Activated T-cell treated with anti-CD3 and anti-CD28 coated beads for 1 hour (primary cell): ENCODE data around the gene DPH5.
A peak's percentile ranks its signal among the peaks of the same experiment; 100 is the strongest.
"Not testable (repeated sequence)": the region's sequence is repeated elsewhere in the genome, so short reads cannot be mapped to it uniquely, and the experiment has no call there.

Experiments used
- DNase-seq: peaks from one replicate; pipeline ENCODE4 v3.0.0-alpha.2; 2020; ENCODE audit warnings: low read depth

Gene DPH5, protein sequence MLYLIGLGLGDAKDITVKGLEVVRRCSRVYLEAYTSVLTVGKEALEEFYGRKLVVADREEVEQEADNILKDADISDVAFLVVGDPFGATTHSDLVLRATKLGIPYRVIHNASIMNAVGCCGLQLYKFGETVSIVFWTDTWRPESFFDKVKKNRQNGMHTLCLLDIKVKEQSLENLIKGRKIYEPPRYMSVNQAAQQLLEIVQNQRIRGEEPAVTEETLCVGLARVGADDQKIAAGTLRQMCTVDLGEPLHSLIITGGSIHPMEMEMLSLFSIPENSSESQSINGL

GRCh38 chr1:101025657-101026429 lies at the start of gene DPH5:
Gene DPH5, minus strand, starts transcription at chr1:101025784. Its CDS starts 341 bp downstream, at chr1:101025443.
- DNase-seq: peak; percentile 81

DNA sequence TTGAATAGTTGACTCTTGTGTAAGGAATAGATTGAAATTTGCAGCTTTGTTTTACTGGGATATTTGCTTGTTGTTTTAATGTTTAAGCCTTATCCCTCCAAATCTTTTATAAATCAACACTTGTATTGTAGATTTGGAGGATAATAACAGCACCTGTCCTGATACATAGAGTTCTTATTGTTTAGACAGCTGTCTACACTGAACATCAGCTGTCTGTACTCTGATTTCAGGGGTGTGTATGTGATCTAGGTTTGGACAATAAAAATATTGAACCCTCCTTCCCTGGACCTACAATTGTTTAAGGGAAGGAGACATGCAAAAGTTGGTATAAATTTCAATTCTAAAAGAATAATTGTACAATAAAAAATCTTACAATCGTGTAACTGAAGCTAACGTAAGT lies 48.3 kb upstream of the DPH5 start:
- no peak for DNase-seq

GRCh38 chr1:101071470-101071891 lies 45.9 kb upstream of the DPH5 start:
- DNase-seq: no peak

DNA sequence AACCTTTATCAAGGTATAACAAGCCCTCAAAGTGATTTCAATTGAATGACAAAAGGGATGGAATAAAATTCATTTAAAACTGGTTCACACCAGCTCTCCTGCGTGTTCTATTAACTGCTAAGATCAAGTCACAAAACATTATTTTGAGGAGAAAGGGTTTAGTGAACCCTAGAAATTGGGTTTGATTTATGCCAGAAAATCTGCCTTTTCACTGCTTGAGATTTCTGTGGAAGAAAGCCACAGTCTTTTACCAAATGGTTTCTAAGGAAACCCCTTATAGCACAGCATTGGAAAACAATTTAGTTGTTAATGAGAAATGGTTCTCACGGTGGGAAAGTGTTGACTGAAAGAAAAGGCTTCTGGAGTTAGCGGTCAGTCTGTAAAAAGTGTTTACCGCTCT lies 43.6 kb upstream of the DPH5 start:
- DNase-seq: no peak

DNA sequence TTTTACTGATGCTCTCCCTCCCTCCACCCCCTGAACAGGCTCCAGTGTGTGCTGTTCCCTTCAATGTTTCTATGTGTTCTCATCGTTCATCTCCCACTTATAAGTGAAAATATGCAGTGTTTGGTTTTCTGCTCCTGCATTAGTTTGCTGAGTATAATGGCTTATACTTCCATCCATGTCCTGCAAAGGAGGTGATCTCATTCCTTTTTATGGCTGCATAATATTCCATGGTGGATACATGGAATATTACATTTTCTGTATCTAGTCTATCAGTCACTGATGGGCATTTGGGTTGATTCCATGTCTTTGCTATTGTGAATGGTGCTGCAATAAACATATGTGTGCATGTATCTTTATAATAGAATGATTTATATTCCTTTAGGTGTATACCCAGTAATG lies 41.4 kb upstream of the DPH5 start:
- not testable (repeated sequence) for DNase-seq

DNA sequence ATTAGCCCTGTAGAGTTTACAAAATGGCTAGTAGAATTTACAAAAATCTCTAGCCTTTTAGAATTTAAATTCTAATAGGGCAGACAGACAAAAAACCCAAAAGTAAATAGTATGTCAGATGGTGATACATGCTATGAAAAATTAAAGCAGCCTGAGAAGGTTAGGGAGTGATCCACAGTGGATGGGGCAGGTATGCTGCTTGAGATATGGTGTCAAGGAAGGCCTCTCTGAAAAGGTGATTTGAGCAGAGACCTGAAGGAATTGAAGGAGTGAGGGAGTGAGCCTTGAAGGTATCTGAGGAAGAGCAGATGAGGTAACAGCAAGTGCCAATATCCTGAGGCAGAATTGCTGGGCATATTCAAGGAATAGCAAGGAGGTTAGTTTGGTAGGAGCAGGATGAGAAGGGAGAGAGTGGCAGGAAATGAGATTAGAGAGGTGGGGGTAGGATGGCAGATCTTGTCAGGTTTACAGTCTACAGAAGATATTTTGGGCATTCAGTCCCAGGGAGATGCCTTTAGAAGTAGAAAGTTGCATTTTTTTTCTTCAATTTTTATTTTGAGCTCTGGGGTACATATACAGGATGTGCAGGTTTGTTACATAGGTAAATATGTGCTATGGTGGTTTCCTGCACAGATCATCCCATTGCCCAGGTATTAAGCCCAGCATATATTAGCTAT lies 40.8 kb upstream of the DPH5 start:
- no peak for DNase-seq

DNA sequence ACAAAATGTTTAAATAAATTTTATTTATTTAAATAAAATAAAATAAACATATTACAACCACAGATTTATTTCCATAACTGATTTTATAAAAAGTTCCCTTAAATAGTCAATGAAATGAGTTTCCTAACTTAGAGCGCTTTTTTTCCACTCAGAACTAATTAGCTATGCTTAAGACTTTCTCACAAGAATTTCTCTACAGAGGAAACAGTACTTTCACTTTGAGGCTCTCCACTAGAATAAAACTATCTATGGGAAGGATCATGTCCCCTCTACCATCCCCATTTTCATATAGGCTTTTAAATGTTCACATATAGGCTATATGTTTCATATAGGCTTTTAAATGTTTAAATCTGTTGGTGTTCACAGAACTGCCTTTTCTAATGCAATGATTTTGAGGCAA lies 40.0 kb upstream of the DPH5 start:
- no peak for DNase-seq

DNA sequence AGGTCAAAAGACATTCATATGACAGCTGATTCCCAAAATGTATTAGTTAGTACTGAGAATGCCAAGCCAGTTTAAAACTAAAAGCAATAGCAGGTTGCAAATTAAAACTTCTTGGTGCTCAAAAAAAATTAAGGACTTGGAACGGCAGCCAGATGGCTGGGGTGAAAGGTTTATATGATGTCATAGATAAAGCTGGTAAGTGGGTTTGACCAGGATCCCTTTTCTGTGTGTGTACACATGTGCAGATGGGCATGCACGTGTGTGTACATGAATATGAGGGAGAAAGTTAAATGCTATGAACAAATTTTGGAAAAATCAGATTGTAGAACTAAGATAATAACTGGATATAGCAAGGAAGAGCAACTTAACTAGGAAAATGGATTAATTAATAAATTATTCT lies 39.1 kb upstream of the DPH5 start:
- no peak for DNase-seq

GRCh38 chr1:101060992-101061391 lies 35.4 kb upstream of the DPH5 start:
- no peak for DNase-seq

DNA sequence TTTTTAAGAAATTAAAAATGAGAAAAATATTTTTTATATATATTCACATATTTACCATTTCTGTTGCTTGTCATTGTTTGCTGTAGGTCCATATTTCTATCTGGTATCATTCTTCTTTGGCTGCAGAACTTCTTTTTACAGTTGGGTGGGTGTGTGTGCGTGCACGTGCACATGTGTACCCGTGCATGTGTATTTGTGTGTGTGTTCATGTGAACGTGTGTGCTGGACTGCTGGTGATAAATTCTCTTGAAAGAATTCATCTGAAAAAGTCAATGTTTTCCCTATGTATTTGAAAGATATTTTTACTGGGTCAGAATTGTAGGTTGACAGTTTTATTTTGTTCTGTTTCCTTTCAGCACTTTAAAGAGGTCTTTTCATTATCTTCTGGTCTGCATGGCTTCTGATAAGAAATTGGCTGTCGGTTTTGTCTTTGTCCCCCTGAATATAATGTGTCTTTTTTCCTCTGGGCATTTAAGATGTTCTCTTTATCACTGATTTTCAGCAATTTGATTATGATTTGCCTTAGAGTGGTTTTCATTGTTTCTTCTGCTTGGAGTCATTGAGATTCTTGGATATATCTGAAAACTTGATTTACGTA lies 34.5 kb upstream of the DPH5 start:
- no peak for DNase-seq

- no peak for DNase-seq
These were observed 30.0 kb upstream of the DPH5 start for GRCh38 chr1:101055623-101056022.

- no peak for DNase-seq
These were observed 26.4 kb upstream of the DPH5 start for GRCh38 chr1:101051688-101052638.

- no peak for DNase-seq
These were observed 25.3 kb upstream of the DPH5 start for GRCh38 chr1:101050869-101051268.

DNA sequence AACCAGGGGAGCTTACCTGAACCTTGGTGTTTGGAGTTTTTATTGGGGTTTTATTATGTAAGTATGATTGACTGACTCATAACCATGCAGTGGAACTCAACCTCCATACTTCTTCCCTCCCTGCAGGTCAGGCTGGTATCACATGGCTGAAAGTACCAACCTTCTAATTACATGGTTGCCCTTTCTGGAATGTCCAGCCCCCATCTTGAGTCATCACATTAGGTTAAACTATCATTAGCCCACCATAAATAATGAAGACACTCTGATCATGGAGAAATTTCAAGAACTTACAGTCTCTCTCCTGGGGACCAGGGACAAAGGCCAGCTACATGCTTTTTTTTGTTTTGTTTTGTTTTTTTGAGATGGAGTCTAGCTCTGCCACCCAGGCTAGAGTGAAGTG lies 19.2 kb upstream of the DPH5 start:
- DNase-seq: no peak

GRCh38 chr1:101044259-101044658 lies 18.7 kb upstream of the DPH5 start:
- no peak for DNase-seq

- no peak for DNase-seq
These were observed 18.2 kb upstream of the DPH5 start for GRCh38 chr1:101043776-101044175.

DNA sequence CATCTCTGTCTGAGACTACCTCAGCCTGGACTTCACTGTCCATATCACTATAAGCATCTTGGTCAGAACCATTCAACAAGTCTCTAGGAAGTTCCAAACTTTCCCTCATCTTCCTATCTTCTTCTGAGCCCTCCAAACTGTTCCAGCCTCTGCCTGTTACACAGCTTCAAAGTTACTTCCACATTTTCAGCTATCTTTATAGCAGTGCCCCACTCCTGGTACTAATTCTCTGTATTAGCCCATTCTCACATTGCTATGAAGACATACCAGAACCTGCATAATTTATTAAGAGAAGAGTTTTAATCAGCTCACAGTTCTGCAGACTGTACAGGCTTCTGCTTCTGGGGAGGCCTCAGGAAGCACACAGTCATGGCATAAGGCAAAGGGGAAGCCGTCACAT lies 15.7 kb upstream of the DPH5 start:
- no peak for DNase-seq

GRCh38 chr1:101040666-101041065 lies 15.1 kb upstream of the DPH5 start:
- no peak for DNase-seq

DNA sequence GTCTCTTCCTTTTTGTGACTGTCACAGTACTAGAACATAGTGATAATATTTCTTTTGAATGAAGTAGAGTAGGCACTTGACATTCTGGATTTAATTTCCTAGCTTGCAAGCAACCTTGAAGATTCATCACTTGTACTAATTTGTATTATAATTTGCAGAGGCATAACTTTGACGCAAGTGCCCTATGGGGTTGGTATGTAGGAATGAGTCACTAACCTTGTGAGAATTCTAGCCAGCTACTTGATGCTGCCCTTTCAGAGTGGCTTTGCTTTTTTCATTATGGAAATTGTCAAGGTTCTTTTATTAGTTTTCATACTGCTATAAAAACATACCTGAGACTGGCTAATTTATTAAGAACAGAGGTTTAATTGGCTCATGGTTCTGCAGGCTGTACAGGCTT lies 13.7 kb upstream of the DPH5 start:
- DNase-seq: no peak

- DNase-seq: no peak
These were observed 11.7 kb upstream of the DPH5 start for GRCh38 chr1:101037316-101037715.

DNA sequence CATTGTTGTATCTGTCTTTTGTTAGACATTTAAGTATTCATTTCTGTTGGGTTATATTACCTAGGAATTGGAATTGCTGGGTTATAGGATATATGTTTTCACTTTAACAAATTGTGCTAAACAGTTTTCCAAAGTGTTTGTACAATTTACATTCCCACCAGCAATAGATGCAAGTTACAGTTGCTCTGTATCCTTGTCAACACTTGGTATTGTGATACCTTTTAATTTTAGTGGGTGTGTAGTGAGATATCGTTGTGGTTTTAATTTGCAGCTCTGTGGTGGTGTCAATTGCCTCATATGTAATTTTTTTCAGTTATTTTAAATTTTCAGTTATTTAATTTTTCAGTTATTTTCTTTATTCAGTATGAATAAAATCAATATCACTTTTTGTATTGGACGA lies 7.4 kb upstream of the DPH5 start:
- DNase-seq: no peak

DNA sequence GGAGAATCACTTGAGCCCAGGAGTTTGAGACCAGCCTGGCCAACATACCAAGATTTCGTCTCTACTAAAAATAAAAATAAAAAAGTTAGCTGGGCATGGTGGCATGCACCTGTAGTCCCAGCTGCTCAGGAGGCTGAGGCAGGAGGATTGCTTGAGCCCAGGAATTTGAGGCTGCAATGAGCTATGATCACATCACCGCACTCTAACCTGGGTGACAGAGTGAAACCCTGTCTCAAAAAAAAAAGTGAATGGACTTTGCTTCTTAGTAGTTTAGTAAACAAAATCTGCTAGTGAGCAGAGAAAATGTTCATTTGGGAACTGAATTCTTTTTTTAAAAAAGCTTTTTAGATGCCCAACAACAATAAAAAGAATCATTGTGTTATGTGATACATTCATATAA lies 6.5 kb upstream of the DPH5 start:
- not testable (repeated sequence) for DNase-seq
